Kasumi-1 (cell line): Measurements from ENCODE around the gene RETSAT.

Source experiments
- DNase-seq, 2 experiments: peaks; one replicate each; lab custom pipeline; 2025; lab: John Stamatoyannopoulos, UW

The RETSAT gene

DNA sequence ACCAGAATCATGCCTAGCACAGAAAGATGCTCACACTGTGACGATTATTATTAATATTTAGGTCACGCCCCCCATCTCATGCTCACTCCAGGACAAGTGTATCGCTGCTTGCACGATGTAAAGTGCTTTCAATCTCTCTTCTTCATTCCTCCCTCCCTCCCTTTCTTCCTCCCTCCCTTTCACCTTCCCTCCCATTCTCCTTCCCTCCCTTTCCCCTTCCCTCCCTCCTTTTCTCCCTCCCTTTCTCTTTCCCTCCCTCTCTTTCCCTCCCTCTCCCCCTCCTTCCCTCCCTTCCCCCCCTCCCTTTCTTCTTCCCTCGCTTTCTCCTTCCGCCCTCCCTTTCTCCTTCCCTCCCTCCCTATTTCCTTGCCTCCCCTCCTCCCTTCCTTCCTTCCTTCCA is 46.1 kb downstream of the RETSAT start:
- no peak for DNase-seq

GRCh38 chr2:85307527-85307897 is 46.8 kb downstream of the RETSAT start:
- no peak for DNase-seq

- no peak for DNase-seq
Measured at GRCh38 chr2:85303780-85304531, 50.4 kb downstream of the RETSAT start.

DNA sequence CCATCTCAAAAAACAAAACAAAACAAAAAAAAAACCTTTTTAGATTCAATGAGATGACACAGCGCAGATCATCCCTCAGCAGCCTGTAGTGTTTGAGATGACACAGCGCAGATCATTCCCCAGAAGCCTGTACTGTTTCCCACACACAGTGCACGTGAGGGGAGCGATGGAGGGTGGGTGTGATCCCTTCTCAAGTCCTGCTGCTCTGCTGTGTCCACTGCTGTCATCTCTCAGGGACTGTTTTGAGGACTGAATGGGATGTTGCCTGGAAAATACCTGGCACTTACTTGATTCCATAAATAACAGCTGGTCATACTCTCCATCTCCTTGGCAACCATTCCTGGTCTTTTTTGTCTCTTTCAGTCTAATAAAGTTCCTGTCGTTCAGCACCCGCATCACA is 52.2 kb downstream of the RETSAT start:
- DNase-seq = no peak
